Activated naive CD4-positive, alpha-beta T cell (primary cell): ENCODE results near the gene POU6F1.
"Not testable (repeated sequence)": the region's sequence is repeated elsewhere in the genome, so short reads cannot be mapped to it uniquely, and the experiment has no call there.

ENCODE experiments used
- DNase-seq, 4 experiments: peaks; one replicate each; lab custom pipeline; 2025; lab: John Stamatoyannopoulos, UW

The POU6F1 gene, protein sequence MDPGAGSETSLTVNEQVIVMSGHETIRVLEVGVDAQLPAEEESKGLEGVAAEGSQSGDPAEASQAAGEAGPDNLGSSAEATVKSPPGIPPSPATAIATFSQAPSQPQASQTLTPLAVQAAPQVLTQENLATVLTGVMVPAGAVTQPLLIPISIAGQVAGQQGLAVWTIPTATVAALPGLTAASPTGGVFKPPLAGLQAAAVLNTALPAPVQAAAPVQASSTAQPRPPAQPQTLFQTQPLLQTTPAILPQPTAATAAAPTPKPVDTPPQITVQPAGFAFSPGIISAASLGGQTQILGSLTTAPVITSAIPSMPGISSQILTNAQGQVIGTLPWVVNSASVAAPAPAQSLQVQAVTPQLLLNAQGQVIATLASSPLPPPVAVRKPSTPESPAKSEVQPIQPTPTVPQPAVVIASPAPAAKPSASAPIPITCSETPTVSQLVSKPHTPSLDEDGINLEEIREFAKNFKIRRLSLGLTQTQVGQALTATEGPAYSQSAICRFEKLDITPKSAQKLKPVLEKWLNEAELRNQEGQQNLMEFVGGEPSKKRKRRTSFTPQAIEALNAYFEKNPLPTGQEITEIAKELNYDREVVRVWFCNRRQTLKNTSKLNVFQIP

DNA sequence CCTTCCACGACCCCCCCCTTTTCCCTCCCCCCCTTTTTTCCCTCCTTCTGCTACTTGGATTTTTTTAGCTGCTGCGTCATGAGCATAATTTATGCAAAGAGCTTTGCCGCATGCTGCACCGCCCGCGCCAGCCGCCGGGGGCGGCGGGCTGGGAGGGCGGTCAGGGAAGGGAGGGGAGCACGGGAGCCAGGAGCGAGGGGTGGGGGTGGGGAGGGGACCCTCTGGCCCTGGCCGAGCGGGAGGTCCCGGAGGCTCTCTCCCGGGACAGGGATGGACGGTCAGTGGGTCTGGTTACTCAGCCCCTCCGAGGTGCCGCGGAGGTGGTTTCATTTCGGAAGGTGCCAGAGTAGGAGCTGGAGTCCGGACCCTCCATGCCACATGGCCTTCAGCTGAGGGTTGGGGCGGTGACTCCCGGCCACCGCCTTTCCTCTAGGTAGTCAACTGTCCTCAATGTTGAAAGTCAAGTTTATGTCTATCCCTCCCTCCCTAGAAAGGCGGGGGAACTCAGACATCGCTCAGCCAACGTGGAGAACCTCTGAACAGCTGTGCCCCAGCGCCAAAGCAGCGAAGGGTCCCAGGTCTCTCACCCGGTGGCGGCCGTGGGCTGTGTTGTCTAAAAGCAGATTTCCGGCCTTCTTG is at the start of gene POU6F1:
Gene POU6F1, minus strand, starts transcription at position 95 of the 639 bp plus-strand sequence. CDS start 11,226 bp downstream, outside the sequence.
- DNase-seq, result peak; percentile 22 to 64 (median 40)

DNA sequence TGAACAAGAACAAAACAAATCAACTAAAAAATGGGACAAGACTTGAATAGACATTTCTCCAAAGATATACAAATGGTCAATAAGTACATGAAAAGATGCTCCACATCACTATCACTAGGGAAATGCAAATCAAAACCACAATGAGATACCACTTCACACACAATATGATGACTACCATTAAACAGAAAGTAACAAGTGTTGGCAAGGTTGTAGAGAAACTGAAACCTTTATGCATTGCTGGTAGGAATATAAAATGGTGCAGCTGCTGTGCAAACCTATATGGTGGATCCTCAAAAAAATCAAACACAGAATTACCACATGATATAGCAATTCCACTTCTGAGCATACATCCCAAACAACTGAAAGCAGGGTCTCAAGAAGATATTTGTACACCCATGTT is 47.2 kb upstream of the POU6F1 start:
- DNase-seq, result no peak

DNA sequence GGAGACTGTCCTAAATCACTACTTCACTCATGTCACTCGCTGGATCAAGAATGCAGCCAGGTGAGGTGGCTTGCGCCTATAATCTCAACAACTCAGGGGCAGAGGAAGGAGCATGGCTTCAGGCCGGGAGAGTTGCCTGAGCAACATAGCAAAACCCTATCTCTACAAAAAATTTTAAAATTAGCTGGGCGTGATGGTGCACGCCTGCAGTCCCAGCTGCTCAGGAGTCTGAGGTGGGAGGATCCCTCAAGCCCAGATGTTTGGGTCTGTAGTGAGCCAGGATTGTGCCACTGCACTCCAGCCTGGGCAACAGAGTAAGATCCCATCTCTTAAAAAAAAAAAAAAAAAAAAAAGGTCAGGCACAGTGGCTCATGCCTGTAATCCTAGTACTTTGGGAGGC is 46.4 kb upstream of the POU6F1 start:
- DNase-seq, result no peak

GRCh38 chr12:51263341-51263740 is 45.5 kb upstream of the POU6F1 start:
- DNase-seq, result no peak

DNA sequence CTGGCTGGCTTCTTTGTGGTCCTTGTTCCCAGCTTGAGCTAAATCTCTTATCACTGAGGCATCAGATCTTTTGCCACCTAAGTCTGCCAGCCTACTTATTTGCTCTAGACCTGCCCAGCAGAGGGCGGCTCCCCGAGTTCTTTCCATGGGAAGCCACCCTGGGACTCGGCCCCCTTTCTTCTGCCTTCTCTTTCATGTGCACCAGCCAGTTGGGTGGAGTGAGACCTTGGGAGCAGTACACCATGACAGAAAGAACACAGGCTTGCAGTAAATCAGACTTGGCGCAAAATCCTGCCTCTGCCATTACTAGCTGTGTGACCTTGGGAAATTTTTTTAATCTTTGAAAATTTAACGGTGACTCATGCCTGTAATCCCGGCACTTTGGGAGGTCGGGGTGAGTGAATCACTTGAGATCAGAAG is 44.9 kb upstream of the POU6F1 start:
- DNase-seq, result no peak

DNA sequence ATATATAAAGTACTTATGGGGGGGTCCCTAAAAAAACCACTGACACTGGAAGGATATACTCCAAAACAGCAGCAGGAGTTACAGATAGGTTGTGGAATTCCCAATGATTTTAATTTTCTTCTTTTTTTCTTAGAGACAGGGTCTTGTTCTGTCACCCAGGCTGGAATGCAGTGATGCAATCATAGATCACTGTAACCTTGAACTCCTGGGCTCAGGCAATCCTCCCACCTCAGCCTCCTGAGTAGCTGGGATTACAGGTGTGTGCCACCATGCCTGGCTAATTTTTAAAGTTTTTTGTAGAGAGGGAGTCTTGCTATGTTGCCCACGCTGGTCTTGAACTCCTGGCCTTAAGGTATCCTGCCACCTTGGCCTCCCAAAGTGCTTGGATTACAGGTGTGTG is 41.7 kb upstream of the POU6F1 start:
- DNase-seq, result not testable (repeated sequence)

- DNase-seq, result no peak
These were observed 36.7 kb upstream of the POU6F1 start for GRCh38 chr12:51254536-51254935.

DNA sequence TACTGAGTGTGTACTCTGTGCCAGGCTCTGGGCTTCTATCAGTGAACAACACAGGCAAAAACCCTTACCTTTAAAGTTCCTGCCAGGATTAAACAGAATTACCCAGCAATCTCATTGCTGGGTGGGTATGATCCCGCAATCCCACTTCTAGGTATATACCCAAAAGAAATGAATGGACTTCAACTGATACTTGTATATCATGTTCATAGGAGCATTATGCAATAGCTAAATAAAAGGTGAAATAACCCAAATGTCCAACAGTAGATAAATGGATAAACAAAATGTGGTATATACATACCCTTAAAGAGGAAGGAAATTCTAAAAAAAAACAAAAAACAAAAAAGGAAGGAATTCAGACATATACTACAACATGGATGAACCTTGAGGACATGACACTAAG is 35.4 kb upstream of the POU6F1 start:
- no peak for DNase-seq

DNA sequence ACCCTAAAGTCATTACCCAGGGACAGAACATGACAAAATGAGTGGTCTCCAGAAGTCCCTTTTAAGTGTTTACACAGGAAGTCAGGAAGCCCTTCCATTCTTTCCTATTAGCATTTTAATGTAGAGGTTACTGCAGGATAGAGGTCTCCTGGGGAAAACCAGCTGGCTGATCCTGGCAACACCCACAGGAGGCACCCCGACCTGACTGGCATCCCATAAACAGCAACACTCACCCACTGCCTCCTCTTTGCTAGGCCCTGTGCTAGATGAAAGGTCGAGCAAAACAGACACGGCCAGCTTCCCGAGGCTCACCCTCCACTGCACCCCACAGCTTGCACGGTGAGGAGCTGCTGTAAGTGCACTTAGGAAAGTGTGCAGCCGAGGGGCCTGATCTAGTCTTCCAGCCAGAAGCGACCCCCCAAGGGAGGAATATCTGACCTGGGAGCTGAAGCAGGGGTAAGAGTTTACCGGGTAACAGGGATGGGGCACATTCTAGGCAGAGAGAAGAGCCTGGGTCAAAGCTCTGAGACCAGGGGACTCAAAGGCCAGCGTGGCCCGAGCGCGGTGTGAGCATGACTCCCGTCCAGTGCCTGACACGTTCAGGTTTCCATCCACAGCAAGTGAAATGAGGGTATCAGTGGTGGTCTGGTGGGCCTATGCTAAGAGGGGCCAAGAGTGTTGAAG is 29.8 kb upstream of the POU6F1 start:
- DNase-seq, result no peak

DNA sequence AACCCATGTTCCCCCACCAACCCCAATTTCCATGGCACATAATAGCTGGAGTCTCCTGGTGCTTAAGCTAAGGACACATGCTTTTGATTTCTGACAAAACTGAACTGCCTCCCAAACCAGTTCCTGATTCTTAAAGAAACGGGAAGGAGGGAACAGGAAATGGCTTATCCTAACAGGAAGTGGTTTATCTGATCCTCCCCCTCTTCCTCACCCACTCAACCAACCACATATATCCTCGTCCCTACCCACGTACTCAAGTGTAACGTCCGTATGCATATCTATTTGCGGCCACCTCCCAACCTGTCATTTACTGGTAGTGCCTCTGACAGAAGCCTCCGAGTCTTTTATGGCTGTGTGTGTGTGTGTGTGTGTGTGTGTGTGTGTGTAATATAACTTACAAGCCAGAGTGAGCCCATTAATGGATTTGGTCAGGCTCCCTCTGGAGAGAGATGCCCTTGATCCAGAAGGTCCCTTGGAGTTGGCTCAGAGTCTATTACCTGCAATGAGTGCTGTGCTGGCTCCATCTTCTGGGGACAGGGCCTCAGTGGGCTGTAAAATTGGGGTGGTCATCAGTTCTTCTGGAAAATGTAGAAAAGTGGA is 28.5 kb upstream of the POU6F1 start:
- no peak for DNase-seq

GRCh38 chr12:51245476-51246253 is 27.8 kb upstream of the POU6F1 start:
- no peak for DNase-seq

DNA sequence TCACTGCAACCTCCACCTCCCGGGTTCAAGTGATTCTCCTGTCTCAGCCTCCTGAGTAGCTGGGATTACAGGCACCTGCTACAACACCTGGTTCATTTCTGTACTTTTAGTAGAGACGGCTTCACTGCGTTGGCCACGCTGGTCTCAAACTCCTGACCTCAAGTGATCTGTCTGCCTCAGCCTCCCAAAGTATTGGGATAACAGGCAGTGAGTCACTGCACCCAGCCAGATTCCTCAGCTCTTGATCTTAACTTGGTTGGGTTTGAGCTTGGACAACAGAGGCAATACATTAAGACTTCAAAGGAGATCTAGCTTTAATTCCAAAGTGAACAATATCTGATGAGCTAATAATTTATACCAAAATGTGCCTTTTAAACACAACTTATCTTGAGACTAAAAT is 26.4 kb upstream of the POU6F1 start:
- DNase-seq, result no peak

- DNase-seq, result no peak
These were observed 25.0 kb upstream of the POU6F1 start for GRCh38 chr12:51242876-51243275.

DNA sequence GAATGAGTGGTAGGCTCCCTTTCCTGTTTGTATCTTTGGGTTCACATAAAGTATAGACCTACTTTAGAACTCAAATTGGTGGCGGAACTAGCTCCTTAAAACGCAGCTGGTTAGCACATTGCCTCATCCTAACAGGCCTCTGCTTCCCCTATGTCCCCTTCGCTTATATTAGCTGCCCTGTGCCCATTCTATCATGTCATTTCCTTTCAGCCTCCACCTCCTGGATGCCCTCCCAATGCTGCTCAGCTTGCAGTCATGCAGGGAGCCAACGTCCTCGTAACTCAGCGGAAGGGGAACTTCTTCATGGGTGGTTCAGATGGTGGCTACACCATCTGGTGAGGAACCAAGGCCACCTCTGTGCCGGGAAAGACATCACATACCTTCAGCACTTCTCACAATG is 24.3 kb upstream of the POU6F1 start:
- no peak for DNase-seq

- DNase-seq, result no peak
These were observed 23.1 kb upstream of the POU6F1 start for GRCh38 chr12:51240971-51241370.

- DNase-seq, result peak; percentile 76 to 92 (median 85)
These were observed 20.9 kb upstream of the POU6F1 start, which contains the start of gene DAZAP2 for GRCh38 chr12:51238510-51239334. DAZAP2 (plus strand) TSS chr12:51238826; CDS start chr12:51238908, 82 bp downstream.

GRCh38 chr12:51238037-51238509 is 20.2 kb upstream of the POU6F1 start:
- no peak for DNase-seq

- no peak for DNase-seq
These were observed 16.7 kb upstream of the POU6F1 start for GRCh38 chr12:51234530-51234929.

GRCh38 chr12:51232642-51233041 is 14.8 kb upstream of the POU6F1 start:
- DNase-seq, result no peak
